Keratinocyte (primary cell): Measurements from ENCODE around the gene IL31RA. TPM values are rescaled to one million over a fixed set of nuclear protein-coding genes. Genes with fewer than 3 reads are reported as not detected.

Source experiments
- DNase-seq: peaks from one replicate; pipeline ENCODE4 v3.0.0-alpha.2; 2011; ENCODE audit warnings: low read depth, missing footprints, low spot score
- FAIRE-seq: peaks from 2 replicates; lab custom pipeline; 2011; peaks lifted over from hg19 to GRCh38; lab: Jason Lieb, UNC
- H2AFZ ChIP-seq: 2 replicates; pipeline ENCODE4 v1.6.0; 2012; ENCODE audit warnings: low read length, control low read depth, inconsistent platforms; ENCODE audit not compliant: control insufficient read depth
- H3K27ac ChIP-seq: 2 replicates; pipeline ENCODE4 v1.5.1; 2011; ENCODE audit warnings: low read length; ENCODE audit not compliant: control insufficient read depth, insufficient read depth
- H3K27me3 ChIP-seq: 3 replicates; pipeline ENCODE4 v1.6.0; 2011; ENCODE audit warnings: low read length; ENCODE audit not compliant: control insufficient read depth, insufficient read depth; ENCODE audit errors: extremely low read depth
- H3K36me3 ChIP-seq, 2 experiments: 2 replicates in 1 of 2; 3 replicates in 1 of 2; pipeline ENCODE4 v1.5.1; 2011; ENCODE audit warnings: low read length in 2 of 2, mild to moderate bottlenecking in 1 of 2; ENCODE audit not compliant: control insufficient read depth in 2 of 2, insufficient read depth in 2 of 2; ENCODE audit errors: extremely low read depth in 1 of 2
- H3K4me1 ChIP-seq: 3 replicates; pipeline ENCODE4 v1.5.1; 2011; ENCODE audit warnings: low read length; ENCODE audit not compliant: control insufficient read depth, insufficient read depth; ENCODE audit errors: extremely low read depth
- H3K4me2 ChIP-seq: 3 replicates; pipeline ENCODE4 v1.6.0; 2011; ENCODE audit warnings: low read depth, low read length; ENCODE audit not compliant: control insufficient read depth, insufficient read depth; ENCODE audit errors: extremely low read depth
- H3K4me3 ChIP-seq, 3 experiments: fragments of 200-600 bp in 1 of 3; sonication (generic) in 1 of 3; 2 replicates in 2 of 3; 3 replicates in 1 of 3; pipeline ENCODE4 v1.5.1; 2011 to 2016; ENCODE audit warnings: low read length in 3 of 3, mild to moderate bottlenecking in 3 of 3, control low read depth in 2 of 3, inconsistent platforms in 1 of 3, low read depth in 1 of 3, mixed read lengths in 1 of 3, mixed run types in 1 of 3, moderate library complexity in 1 of 3; ENCODE audit not compliant: control insufficient read depth in 2 of 3, insufficient read depth in 2 of 3; ENCODE audit errors: extremely low read depth in 1 of 3
- H3K79me2 ChIP-seq: 2 replicates; pipeline ENCODE4 v1.6.0; 2012; ENCODE audit warnings: low read length; ENCODE audit not compliant: control insufficient read depth, insufficient read depth
- H3K9ac ChIP-seq: 3 replicates; pipeline ENCODE4 v1.6.0; 2011; ENCODE audit warnings: low read length; ENCODE audit not compliant: control insufficient read depth, insufficient read depth; ENCODE audit errors: extremely low read depth
- H3K9me1 ChIP-seq: 3 replicates; pipeline ENCODE4 v1.6.0; 2011; ENCODE audit warnings: low read length; ENCODE audit not compliant: control insufficient read depth, insufficient read depth; ENCODE audit errors: extremely low read depth
- H3K9me3 ChIP-seq: 2 replicates; pipeline ENCODE4 v1.5.1; 2012; ENCODE audit warnings: low read depth, low read length; ENCODE audit not compliant: control insufficient read depth
- H4K20me1 ChIP-seq: 3 replicates; pipeline ENCODE4 v1.6.0; 2011; ENCODE audit warnings: low read length; ENCODE audit not compliant: control insufficient read depth, insufficient read depth; ENCODE audit errors: extremely low read depth
- CTCF ChIP-seq, 3 experiments: IDR thresholded peaks in 1 of 3; conservative IDR thresholded peaks in 1 of 3; optimal IDR thresholded peaks in 1 of 3; 2 replicates in 2 of 3; 3 replicates in 1 of 3; pipeline versions ENCODE3 to v1.5.1; 2011; ENCODE audit warnings: low read length in 3 of 3, mild to moderate bottlenecking in 3 of 3, moderate library complexity in 2 of 3, control low read depth in 1 of 3, inconsistent platforms in 1 of 3; ENCODE audit not compliant: insufficient read depth in 2 of 3; ENCODE audit errors: extremely low read depth in 1 of 3
- EZH2 ChIP-seq: IDR thresholded peaks from one replicate; pipeline ENCODE4 v1.6.1; 2012; ENCODE audit warnings: inconsistent platforms, mild to moderate bottlenecking, low read length, moderate library complexity
- dilution Hi-C: fragments of 300-500 bp; cut with MboI; formaldehyde crosslinking; loops from one replicate; pipeline ENCODE4 v1.7.0; 2020; ENCODE audit warnings: low sequenced_read_pairs; ENCODE audit not compliant: extremely low pct_ligation_motif_present
- polyA plus RNA-seq, 5 experiments: library from polyadenylated mRNA; depleted of rRNA in 3 of 5; stranded (reverse) in 3 of 5; stranded (forward) in 1 of 5; unstranded in 1 of 5; fragments of >200 nt; gene quantifications; 1 replicate in 1 of 5; 2 replicates in 3 of 5; 3 replicates in 1 of 5; pipeline versions ENCODE4 v1.2.1 to v1.2.3, GENCODE V29; 2011 to 2012; ENCODE audit warnings: missing spikeins in 2 of 5, low read depth in 1 of 5, low replicate concordance in 1 of 5

The IL31RA gene
- polyA plus RNA-seq, 1 donor (not counting 4 experiments of a cell fraction or from before 2014, with no cell fraction given): 6.0 TPM

- no peak overlapping the region for H2AFZ ChIP-seq
- no peaks in the 10 kb centered on the region for H3K36me3 ChIP-seq
- no peaks in the 10 kb centered on the region for H3K79me2 ChIP-seq
- H3K9ac ChIP-seq: no peak overlapping the region
- no peak overlapping the region for H3K27ac ChIP-seq
- H3K9me1 ChIP-seq: no peaks in the 10 kb centered on the region
- no peak for FAIRE-seq
- no peaks in the 10 kb centered on the region for H4K20me1 ChIP-seq
- TF ChIP-seq EZH2 (no peak), CTCF (optimal IDR thresholded peaks at IDR 0.05 in 1 of 3, IDR thresholded peaks at IDR 0.05 in 1 of 3, conservative IDR thresholded peaks at IDR 0.05 in 1 of 3; ENCODE audit: extremely low read depth in 1 of 3, insufficient read depth in 2 of 3, low read length in 3 of 3) (no peak)
- H3K4me2 ChIP-seq: no peak overlapping the region
- no peaks in the 10 kb centered on the region for H3K27me3 ChIP-seq
- no peaks in the 10 kb centered on the region for H3K4me1 ChIP-seq
- no peak for DNase-seq
- H3K4me3 ChIP-seq: no peak overlapping the region
- no peaks in the 10 kb centered on the region for H3K9me3 ChIP-seq
- dilution Hi-C loops: no loop called here
These were observed 18.7 kb upstream of the IL31RA start for GRCh38 chr5:55832446-55832845.

- Histone ChIP-seq H3K36me3 (no peaks in the 10 kb centered on the region), H4K20me1 (no peaks in the 10 kb centered on the region), H3K9ac (no peak overlapping the region), H2AFZ (no peak overlapping the region), H3K4me1 (no peaks in the 10 kb centered on the region), H3K9me1 (no peaks in the 10 kb centered on the region), H3K9me3 (no peaks in the 10 kb centered on the region), H3K4me3 (no peak overlapping the region), H3K27me3 (no peaks in the 10 kb centered on the region), H3K4me2 (no peak overlapping the region), H3K79me2 (no peaks in the 10 kb centered on the region), H3K27ac (no peak overlapping the region)
- dilution Hi-C loops: no loop called here
- DNase-seq (no peak), FAIRE-seq (no peak)
- TF ChIP-seq CTCF (optimal IDR thresholded peaks at IDR 0.05 in 1 of 3, IDR thresholded peaks at IDR 0.05 in 1 of 3, conservative IDR thresholded peaks at IDR 0.05 in 1 of 3; ENCODE audit: extremely low read depth in 1 of 3, insufficient read depth in 2 of 3, low read length in 3 of 3): no peak
- no peak for TF ChIP-seq EZH2
These were observed 15.0 kb upstream of the IL31RA start for GRCh38 chr5:55836191-55836590.
